ENCODE data around the gene LINGO3.

GRCh38 chr19:2288338-2288817 lies 19.6 kb downstream of the LINGO3 start:
- TF ChIP-seq YY1 (IDR thresholded peaks at IDR 0.05; ENCODE audit: insufficient read depth, insufficient read length) (no peak), ZNF274 (IDR thresholded peaks at IDR 0.05; ENCODE audit: low read depth, low read length) (no peak)

Measured in NT2/D1 (cell line).